ENCODE data around the gene POC1B. TPM values are rescaled to one million over a fixed set of nuclear protein-coding genes. Genes with fewer than 3 reads are reported as not detected.
"Not testable (repeated sequence)": the region's sequence is repeated elsewhere in the genome, so short reads cannot be mapped to it uniquely, and the experiment has no call there.

POC1B gene
- total RNA-seq, 4 donors from 2014 or later = 17.9 to 34.8 (median 23.6) TPM

- TF ChIP-seq, protein P1, sequence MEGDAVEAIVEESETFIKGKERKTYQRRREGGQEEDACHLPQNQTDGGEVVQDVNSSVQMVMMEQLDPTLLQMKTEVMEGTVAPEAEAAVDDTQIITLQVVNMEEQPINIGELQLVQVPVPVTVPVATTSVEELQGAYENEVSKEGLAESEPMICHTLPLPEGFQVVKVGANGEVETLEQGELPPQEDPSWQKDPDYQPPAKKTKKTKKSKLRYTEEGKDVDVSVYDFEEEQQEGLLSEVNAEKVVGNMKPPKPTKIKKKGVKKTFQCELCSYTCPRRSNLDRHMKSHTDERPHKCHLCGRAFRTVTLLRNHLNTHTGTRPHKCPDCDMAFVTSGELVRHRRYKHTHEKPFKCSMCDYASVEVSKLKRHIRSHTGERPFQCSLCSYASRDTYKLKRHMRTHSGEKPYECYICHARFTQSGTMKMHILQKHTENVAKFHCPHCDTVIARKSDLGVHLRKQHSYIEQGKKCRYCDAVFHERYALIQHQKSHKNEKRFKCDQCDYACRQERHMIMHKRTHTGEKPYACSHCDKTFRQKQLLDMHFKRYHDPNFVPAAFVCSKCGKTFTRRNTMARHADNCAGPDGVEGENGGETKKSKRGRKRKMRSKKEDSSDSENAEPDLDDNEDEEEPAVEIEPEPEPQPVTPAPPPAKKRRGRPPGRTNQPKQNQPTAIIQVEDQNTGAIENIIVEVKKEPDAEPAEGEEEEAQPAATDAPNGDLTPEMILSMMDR (IDR thresholded peaks at IDR 0.05) = no peak
- ATAC-seq (ENCODE audit: low FRiP score) (no peak), DNase-seq (ENCODE audit: low spot score) (no peak)
Measured at GRCh38 chr12:89469361-89469760, 56.5 kb downstream of the POC1B start.

DNA sequence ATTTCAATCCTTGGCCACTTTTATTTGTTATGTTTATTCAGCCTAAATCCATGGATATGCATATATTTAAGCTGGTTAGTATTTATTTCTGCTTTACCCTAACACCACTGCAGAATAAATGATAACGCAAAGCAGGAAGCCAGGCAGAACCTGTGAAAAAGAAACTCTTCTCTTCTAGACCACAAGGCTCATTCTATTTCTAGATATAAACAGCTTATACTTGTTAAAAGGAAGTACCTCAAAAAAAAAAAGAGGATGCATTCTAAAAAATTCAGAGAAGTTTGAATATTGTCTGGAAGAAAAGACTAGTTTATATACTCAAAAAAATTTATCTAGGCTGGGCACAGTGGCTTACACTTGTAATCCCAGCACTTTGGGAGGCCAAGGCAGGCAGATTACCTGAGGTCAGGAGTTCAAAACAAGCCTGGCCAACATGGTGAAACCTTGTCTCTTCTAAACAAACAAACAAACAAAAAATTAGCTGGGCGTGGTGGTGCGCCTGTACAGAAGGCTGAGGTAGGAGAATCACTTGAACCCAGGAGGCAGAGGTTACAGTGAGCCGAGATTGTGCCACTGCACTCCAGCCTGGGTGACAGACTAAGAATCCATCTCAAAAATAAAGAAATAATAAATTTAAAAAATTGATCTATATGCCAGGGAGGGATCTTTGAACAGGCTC lies 57.1 kb downstream of the POC1B start:
- TF ChIP-seq, protein P1 (IDR thresholded peaks at IDR 0.05) = no peak
- DNase-seq (ENCODE audit: low spot score) (no peak), ATAC-seq (ENCODE audit: low FRiP score) (no peak)

- DNase-seq (ENCODE audit: low spot score) (no peak), ATAC-seq (ENCODE audit: low FRiP score) (no peak)
- TF ChIP-seq, protein P1 (IDR thresholded peaks at IDR 0.05) = no peak
Measured at GRCh38 chr12:89468017-89468416, 57.8 kb downstream of the POC1B start.

- DNase-seq (ENCODE audit: low spot score) (no peak), ATAC-seq (ENCODE audit: low FRiP score) (no peak)
- TF ChIP-seq, protein P1 (IDR thresholded peaks at IDR 0.05) = no peak
Measured at GRCh38 chr12:89464974-89465592, 60.8 kb downstream of the POC1B start.

- peak; percentile 89 for ATAC-seq (ENCODE audit: low FRiP score)
- DNase-seq (ENCODE audit: low spot score) = no peak
- TF ChIP-seq, protein P1 (IDR thresholded peaks at IDR 0.05) = peak in 1 of 3 donors; percentile 21
Measured at GRCh38 chr12:89461649-89462612, 63.9 kb downstream of the POC1B start.

- peak; percentile 41 for ATAC-seq (ENCODE audit: low FRiP score)
Measured at GRCh38 chr12:89461190-89461589, 64.7 kb downstream of the POC1B start.

DNA sequence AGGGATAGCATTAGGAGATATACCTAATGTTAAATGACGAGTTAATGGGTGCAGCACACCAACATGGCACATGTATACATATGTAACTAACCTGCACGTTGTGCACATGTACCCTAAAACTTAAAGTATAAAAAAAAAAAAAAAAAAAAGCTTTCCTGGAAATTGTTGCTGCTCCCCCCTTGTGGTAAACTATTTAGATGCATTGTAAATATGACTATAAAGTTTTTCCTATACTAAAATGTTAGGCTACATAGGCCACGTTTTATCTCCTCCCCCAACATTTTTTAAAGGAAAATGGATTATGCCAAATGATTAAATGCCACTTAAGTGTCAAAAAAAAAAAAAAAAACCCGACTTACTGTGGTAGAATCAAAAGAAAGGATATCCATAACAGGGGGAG lies 66.6 kb downstream of the POC1B start:
- not testable (repeated sequence) for DNase-seq (ENCODE audit: low spot score)

More at GRCh38 chr12:89461190-89461589, 64.7 kb downstream of the POC1B start:
- no peak for DNase-seq (ENCODE audit: low spot score)
- TF ChIP-seq, protein P1 (IDR thresholded peaks at IDR 0.05) = no peak

More for the DNA sequence above, 66.6 kb downstream of the POC1B start:
- ATAC-seq (ENCODE audit: low FRiP score) = not testable (repeated sequence)
